HG03039 (cell line): ENCODE results near the gene DCBLD1.

Experiments
- ATAC-seq: cut with Tn5 transposase; IDR thresholded peaks from one replicate; pipeline ENCODE4 v1.9.1; 2021; ENCODE audit warnings: mild to moderate bottlenecking, moderate library complexity; ENCODE audit not compliant: unreplicated experiment

The DCBLD1 gene

GRCh38 chr6:117469791-117470190, 12.7 kb upstream of the DCBLD1 start:
- no peak for ATAC-seq

DNA sequence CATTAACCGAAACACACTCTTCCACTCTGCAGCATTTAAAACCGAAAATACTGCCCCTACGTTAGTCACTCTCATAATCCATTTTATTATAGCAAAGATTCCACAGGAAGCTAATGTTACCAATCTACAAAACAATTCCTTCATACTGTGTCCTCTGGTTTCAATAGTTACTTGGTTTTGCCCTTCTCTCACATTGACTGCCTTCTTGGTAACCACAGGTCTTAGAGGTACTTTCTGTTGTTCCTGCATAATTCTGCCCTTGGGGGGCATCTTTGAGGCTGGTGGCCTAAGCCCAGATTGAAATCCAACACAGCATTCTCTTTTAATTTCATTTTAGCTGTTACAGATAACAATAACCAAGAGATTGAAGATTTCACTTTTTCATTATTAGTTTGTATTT, 9.8 kb upstream of the DCBLD1 start:
- no peak for ATAC-seq

- ATAC-seq = no peak
Observed at GRCh38 chr6:117473401-117473800, 9.1 kb upstream of the DCBLD1 start.

DNA sequence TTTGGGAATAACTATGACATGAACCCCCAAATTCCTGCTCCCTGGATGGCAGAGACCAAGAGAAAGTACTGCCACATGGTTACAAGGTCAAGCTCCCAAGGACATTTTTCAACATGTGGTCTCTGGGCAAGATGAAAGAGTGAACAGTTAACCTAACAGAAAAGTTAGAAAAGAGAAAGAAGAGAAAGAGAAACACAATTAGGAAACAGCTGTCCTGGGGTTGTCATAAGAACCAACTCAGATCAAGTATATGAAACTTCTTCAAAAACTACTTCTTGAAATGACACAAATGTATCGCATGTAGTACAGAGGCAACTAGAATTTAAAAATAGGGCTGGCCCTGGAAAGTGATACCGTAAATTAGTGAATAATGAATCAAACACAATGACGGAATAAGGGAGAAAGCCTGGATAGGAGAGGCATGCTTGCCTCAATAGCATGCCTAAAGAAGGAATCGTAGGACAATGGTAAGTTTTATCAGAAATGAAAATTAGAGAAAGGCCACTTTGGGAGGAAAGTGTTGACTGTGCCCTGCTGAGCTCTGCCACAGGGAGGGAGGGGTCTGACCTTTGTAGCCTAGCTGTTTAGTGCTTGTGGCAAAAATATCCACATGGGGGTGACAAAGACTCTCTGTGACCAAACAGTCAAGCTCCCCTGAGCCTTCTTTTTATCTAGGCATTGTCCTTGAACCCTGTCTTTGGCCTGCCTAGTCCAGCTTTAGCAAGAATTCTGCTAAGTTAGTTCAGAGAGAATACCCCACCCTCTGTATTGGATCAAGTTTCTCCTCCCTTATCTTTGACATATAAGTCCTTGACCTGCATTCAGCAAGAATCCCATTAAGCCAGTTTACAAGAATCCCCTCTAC, 4.3 kb upstream of the DCBLD1 start:
- no peak for ATAC-seq

DNA sequence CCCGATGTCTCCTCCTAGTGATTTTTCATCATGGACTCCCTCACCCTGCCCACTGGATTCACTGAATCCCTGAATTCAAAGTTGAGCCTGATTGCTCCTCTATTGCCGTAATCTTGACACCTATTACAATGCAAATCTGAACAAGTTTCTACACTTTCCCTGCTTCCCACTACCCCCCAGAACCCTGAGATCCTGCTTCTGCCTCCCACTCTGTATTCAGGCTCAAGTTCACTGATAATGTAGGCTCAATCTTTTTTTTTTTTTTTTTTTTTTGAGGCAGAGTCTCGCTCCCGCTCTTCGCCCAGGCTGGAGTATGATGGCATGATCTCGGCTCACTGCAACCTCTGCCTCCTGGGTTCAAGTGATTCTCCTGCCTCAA, 3.6 kb upstream of the DCBLD1 start:
- no peak for ATAC-seq

GRCh38 chr6:117480651-117481050, 1.8 kb upstream of the DCBLD1 start:
- ATAC-seq = no peak

GRCh38 chr6:117481278-117481925, 1.1 kb upstream of the DCBLD1 start:
- ATAC-seq = no peak

DNA sequence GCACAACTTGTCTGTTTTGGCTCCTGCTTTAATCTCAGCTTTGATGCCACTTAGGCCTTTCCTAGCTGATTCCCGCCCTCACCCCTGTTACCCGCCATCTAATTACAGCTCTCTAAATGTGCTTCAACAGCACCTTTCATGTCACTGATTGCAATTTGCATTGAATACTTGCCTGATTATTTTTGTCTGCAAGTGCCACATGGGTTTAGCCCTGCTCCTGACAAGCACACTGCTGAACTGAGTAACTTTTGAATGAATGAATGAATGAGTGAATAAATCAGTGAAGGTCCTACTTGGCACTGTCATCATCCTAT, 591 bp upstream of the DCBLD1 start:
- no peak for ATAC-seq

DNA sequence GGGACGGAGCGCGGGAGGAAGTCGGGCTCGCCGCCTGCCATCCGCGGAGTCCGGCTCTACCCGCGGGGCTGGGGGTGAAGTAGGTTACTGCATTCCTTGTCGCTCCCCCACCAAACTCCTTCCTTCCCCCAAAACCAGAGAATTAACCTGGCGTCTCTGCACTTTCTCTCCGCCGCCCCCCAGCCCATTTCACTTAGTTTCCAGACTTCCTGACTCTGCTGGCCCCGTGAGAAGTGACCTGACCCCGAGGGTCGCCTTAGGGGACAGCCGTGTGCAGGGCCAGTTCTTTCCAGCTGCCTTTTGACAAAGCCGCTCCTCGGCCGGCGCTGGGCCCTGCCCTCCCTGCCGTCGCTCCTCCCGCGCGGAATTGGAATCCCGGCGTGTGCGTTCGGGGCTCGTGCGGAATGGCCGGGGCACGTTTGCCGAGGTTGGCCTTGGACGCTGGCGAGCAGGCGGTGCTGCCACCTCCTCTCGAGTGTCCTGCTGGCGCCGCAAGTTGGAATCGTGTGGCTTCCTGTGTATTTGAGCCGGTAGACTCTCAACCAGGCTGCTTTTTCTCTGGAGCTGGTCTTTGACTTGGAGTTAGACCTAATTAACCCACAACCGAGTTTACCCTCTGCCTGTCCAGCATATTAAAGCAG, 650 bp downstream of the DCBLD1 start:
- no peak for ATAC-seq

GRCh38 chr6:117483645-117484016, 1.2 kb downstream of the DCBLD1 start:
- ATAC-seq = no peak

DNA sequence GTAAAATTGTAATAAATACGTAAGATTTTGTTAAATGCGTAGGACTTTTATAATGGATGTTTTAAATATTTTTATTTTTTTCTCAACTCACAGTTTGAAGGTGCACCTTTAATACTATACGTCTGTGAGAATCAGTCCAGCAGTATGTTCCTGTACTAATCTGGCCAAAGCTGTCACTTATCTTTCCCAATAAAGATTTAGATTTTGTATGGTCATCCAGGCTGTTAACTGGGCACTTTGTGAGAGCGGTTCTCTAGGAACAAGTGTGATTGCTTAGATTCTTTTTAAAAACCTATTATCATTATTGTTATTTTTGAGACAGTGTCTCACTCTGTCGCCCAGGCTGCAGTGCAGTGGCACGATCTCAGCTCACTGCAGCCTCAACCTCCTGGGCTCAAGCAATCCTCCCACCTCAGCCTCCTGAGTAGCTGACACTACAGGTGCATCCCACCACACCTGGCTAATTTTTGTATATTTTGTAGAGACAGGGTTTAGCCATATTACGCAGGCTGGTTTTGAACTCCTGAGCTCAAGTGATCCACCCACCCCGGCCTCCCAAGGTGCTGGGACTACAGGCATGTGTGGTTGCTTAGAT, 1.7 kb downstream of the DCBLD1 start:
- ATAC-seq = no peak

DNA sequence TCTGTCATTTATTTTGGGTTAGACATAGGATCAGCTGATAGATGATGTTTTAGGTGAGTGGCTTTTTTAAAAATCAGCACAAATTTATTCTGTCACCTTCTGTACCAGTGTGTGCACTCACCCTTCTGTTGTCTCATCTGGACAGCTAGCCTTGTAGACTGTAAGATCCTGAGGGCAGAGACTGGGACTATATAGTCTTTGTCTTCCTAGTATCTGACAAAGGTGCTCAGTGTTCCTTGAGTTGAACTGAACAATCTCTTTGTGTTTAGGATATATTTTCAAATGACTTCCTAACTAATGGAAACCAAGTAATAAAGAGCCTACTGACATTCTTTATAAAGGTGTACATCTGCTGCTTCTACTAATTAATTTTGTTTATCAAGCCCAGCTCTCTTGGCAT, 3.0 kb downstream of the DCBLD1 start:
- ATAC-seq = no peak

DNA sequence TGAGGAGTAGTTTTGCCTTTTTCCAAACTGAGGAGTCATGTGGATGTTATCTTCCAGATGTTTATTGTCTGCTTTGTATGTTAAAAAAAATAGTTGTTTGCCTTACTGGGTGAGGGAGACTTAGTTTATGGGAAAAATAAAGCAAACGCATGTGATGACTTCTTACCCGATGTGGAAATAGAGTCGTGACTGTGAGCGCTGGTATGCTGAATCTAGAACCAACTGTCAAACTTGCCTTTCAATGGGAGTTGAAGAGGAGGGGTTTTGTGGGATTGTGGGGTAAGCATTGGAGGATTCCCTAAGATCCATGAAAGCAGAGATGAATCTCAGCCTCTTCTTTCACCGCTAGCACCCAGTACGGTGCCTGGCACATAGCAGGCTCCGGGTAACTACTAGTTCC, 5.3 kb downstream of the DCBLD1 start:
- no peak for ATAC-seq

DNA sequence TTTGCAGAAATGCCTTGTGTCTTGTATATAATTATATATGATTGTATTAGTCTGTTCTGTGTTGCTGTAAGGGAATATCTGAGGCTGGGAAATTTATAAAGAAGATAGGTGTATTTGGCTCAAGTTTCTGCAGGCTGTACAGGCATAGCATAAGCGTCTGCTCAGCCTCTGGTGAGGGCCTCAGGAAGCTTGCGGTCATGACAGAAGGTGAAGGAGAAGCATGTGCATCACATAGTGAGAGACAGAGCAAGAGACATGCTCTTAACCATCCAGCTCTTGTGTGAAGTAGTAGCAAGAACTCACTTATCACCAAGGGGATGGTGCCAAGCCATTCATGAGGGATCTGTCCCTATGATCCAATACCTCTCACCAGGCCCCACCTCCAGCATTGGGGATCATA, 6.5 kb downstream of the DCBLD1 start:
- ATAC-seq = no peak

DNA sequence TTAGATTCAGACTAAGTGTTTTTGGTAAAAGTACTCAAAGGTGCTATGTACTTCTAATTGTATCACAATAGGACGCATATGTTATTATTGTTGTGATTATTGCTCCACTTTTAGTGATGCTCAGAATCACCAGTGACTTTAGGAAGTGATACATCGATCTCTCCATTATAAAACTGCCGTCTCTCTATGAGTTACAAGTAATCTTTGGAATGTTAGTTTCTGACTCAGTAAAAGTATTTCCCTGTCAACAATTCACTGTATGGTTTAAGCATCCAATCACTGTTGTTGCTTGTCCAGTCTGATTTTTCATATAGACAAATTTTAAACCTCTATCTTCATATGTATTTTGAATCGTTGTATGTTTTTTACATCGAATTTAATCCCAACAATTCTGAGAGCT, 9.4 kb downstream of the DCBLD1 start:
- no peak for ATAC-seq

DNA sequence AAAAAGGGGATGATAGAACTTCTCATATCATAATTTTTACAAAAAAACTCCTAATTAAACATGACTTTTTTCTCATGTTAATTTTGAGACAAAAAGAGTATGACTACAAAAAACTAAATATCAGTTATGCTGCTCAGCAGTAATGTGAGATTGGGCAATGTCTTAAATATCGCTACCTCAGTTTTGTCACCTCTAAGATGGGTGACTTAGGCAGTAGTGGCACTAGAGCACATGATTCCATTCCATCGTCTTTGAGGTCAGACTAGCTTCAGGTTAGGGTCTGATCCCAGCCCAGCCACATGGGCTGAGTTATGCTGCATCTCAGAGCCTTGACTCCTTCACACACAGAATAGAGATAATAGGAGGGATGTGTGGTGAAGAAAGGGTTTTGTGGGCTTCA, 11.0 kb downstream of the DCBLD1 start:
- no peak for ATAC-seq

GRCh38 chr6:117494283-117494682, 11.8 kb downstream of the DCBLD1 start:
- ATAC-seq = no peak

DNA sequence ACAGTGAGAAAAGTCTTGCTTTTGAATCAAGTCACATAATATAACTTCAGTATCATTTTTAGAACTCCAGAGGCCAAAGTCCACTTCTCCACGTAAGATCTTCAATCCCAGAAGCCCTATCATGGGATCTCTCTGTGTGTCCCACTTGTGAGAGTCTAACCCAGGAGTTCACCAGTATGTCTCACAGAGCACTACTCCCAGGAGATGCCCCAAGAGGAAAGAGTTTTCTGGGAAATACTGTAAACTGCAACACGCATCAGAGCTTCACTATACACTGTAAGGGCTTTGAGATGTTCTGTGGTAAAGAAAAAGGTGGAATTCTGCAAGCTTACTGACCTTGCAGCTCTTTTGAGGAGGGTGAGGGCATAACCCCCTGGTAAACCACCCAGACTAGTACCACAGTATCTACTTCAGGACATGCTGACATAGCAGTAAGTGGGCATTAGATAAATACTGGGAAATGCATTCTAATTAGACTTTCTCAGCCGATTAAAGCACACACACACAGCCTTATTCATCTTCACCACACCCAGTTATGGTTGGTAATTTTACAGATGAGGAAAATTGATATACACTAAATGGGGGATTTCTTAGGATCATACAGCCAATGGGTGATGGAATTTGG, 12.3 kb downstream of the DCBLD1 start:
- ATAC-seq = no peak

DNA sequence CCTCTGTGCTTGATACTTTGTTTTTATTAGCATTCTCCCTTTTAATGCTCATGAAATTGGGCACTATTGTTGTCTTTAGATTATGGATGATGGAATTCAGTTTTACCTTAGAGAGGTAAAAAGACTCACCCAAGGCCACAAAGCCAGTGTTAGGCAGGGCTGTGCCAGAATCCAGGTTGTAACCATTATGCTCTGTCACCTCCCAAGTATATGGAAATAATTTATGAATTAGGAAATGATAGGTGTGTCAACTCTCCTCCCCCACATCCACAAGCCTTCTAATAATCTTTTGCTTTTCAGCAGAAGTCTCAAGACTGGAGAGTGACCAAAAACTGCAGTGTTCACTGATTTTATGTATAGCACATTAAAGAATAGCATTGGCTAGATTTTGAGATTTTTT, 13.0 kb downstream of the DCBLD1 start:
- no peak for ATAC-seq

- ATAC-seq = no peak
Observed at GRCh38 chr6:117495869-117496268, 13.4 kb downstream of the DCBLD1 start.

- no peak for ATAC-seq
Observed at GRCh38 chr6:117496383-117496990, 14.0 kb downstream of the DCBLD1 start.
